ENCODE data around the gene LYPLA2.
"Not testable (repeated sequence)": the region's sequence is repeated elsewhere in the genome, so short reads cannot be mapped to it uniquely, and the experiment has no call there.

DNA sequence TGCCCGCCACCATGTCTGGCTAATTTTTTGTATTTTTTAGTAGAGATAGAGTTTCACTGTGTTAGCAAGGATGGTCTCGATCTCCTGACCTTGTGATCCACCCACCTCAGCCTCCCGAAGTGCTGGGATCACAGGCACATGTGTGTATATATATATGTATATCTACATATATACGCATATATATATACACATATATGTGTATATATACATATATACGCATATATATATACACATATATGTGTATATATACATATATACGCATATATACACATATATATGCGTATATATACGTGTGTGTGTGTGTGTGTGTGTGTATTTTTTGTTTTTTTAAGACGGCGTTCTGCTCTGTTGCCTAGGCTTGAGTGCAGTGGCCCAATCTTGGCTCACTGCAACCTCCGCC lies 7.8 kb upstream of the LYPLA2 start:
- TF ChIP-seq GATA2 (IDR thresholded peaks at IDR 0.05; ENCODE audit: insufficient read depth, insufficient read length, low read depth, low read length); POLR2A (IDR thresholded peaks at IDR 0.05; ENCODE audit: low read depth, low read length): not testable (repeated sequence)
